ENCODE results near the gene NRXN3. TPM values are rescaled to one million over a fixed set of nuclear protein-coding genes. Genes with fewer than 3 reads are reported as not detected.

NRXN3 gene
- total and polyA plus RNA-seq, 8 donors: 0.53 to 2.5 (median 1.5) TPM

GRCh38 chr14:79914595-79914994 is 1744.4 kb downstream of the NRXN3 start:
- no peaks in the 10 kb centered on the region for H3K36me3 ChIP-seq
- FAIRE-seq (no peak), DNase-seq (no peak), ATAC-seq (no peak)
- no peaks in the 10 kb centered on the region for H3K27me3 ChIP-seq
- intact Hi-C loops (cut with DNase I): no loop called here
- H3K4me1 ChIP-seq: no peaks in the 10 kb centered on the region
- H3K4me3 ChIP-seq: no peak overlapping the region
- H3K9me3 ChIP-seq: no peaks in the 10 kb centered on the region
- 80 to 85% methylated on average over 2 of the region's 2 CpGs for WGBS, 2 donors
- H3K27ac ChIP-seq: no peak overlapping the region
- TF ChIP-seq CTCF (IDR thresholded peaks at IDR 0.05): no peak

GRCh38 chr14:79915406-79915805 is 1745.2 kb downstream of the NRXN3 start:
- 39 to 56% methylated on average over 1 of the region's 1 CpG for WGBS, 2 donors
- DNase-seq: no peak
- no peak for FAIRE-seq
- no peaks in the 10 kb centered on the region for H3K9me3 ChIP-seq
- ATAC-seq: no peak
- H3K36me3 ChIP-seq: no peaks in the 10 kb centered on the region
- intact Hi-C loops (cut with DNase I): no loop called here
- no peaks in the 10 kb centered on the region for H3K4me1 ChIP-seq
- H3K4me3 ChIP-seq: no peak overlapping the region
- H3K27me3 ChIP-seq: no peaks in the 10 kb centered on the region
- TF ChIP-seq CTCF (IDR thresholded peaks at IDR 0.05): no peak
- H3K27ac ChIP-seq: no peak overlapping the region

- no peak for ATAC-seq
- Histone ChIP-seq H3K4me1 (no peaks in the 10 kb centered on the region), H3K9me3 (no peaks in the 10 kb centered on the region), H3K27ac (no peak overlapping the region), H3K4me3 (no peak overlapping the region), H3K36me3 (no peaks in the 10 kb centered on the region), H3K27me3 (no peaks in the 10 kb centered on the region)
- no peak for FAIRE-seq
- intact Hi-C loops (cut with DNase I): no loop called here
- DNase-seq: no peak
- TF ChIP-seq CTCF (IDR thresholded peaks at IDR 0.05): no peak
Observed at GRCh38 chr14:79916281-79916680, 1746.1 kb downstream of the NRXN3 start.

- H3K9me3 ChIP-seq: no peaks in the 10 kb centered on the region
- H3K4me1 ChIP-seq: no peaks in the 10 kb centered on the region
- no peaks in the 10 kb centered on the region for H3K27me3 ChIP-seq
- intact Hi-C loops (cut with DNase I): no loop called here
- TF ChIP-seq CTCF (IDR thresholded peaks at IDR 0.05): no peak
- ATAC-seq (no peak), DNase-seq (no peak), FAIRE-seq (no peak)
- no peak overlapping the region for H3K27ac ChIP-seq
- no peak overlapping the region for H3K4me3 ChIP-seq
- no peaks in the 10 kb centered on the region for H3K36me3 ChIP-seq
- 52 to 62% methylated on average over 1 of the region's 1 CpG for WGBS, 2 donors
Observed at GRCh38 chr14:79916892-79917291, 1746.7 kb downstream of the NRXN3 start.

Data from pancreas (tissue), 10 donors.